IPS-18a (cell line): ENCODE data around the gene BNIP3.

Experiments
- H3K27ac ChIP-seq: one replicate; pipeline ENCODE4 v1.5.1; 2013; ENCODE audit warnings: low read length
- H3K27me3 ChIP-seq: one replicate; pipeline ENCODE4 v1.6.1; 2013; ENCODE audit warnings: mild to moderate bottlenecking, low read length; ENCODE audit not compliant: control insufficient read depth, insufficient read depth
- H3K36me3 ChIP-seq: one replicate; pipeline ENCODE4 v1.6.1; 2013; ENCODE audit warnings: low read depth, low read length; ENCODE audit not compliant: control insufficient read depth
- H3K4me1 ChIP-seq: one replicate; pipeline ENCODE4 v1.6.1; 2013; ENCODE audit warnings: low read depth, low read length; ENCODE audit not compliant: control insufficient read depth
- H3K4me3 ChIP-seq: one replicate; pipeline ENCODE4 v1.5.1; 2013; ENCODE audit warnings: low read length
- H3K9ac ChIP-seq: one replicate; pipeline ENCODE4 v1.6.1; 2013; ENCODE audit warnings: mild to moderate bottlenecking, low read length, moderate library complexity
- H3K9me3 ChIP-seq: one replicate; pipeline ENCODE4 v1.6.1; 2013; ENCODE audit warnings: low read depth, low read length; ENCODE audit not compliant: control insufficient read depth

Gene BNIP3

DNA sequence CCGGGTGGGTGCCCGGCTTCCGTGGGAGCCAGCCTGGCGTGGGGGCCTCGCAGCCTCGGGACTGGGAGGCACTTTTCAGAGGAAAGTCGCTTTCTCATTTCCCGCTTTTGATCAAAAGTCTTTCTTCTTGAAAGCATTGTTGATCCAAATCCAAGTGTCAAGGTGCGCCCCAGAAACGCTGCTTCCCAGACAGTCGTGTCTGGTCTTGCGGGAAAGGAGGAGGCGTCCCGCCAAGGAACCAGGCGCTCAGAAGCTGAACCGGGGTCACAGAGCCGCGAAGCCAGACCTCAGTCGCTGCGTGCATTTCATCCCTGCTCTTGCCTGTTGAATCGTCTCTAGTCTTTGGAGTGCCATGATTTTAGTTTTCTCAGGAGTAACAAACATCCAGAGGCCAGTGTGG, 1.1 kb upstream of the BNIP3 start:
- no peak overlapping the region for H3K9ac ChIP-seq
- H3K4me1 ChIP-seq: peaks cover 24% of the 10 kb centered on the region
- peak overlapping the region; percentile 38 for H3K4me3 ChIP-seq
- H3K36me3 ChIP-seq: no peaks in the 10 kb centered on the region
- H3K9me3 ChIP-seq: no peaks in the 10 kb centered on the region
- no peak overlapping the region for H3K27ac ChIP-seq
- H3K27me3 ChIP-seq: peaks cover 55% of the 10 kb centered on the region

GRCh38 chr10:131982185-131982756, 548 bp upstream of the BNIP3 start:
- H3K27me3 ChIP-seq: peaks cover 55% of the 10 kb centered on the region
- no peak overlapping the region for H3K9ac ChIP-seq

GRCh38 chr10:131980761-131981428, 828 bp downstream of the BNIP3 start:
- Histone ChIP-seq H3K9me3 (no peaks in the 10 kb centered on the region), H3K4me3 (peak overlapping the region; percentile 81), H3K36me3 (no peaks in the 10 kb centered on the region), H3K27me3 (peaks cover 55% of the 10 kb centered on the region), H3K27ac (no peak overlapping the region), H3K9ac (peak overlapping the region; percentile 38), H3K4me1 (peaks cover 28% of the 10 kb centered on the region)

More at GRCh38 chr10:131982185-131982756, 548 bp upstream of the BNIP3 start:
- peaks cover 28% of the 10 kb centered on the region for H3K4me1 ChIP-seq
- H3K9me3 ChIP-seq: no peaks in the 10 kb centered on the region
- H3K4me3 ChIP-seq: peak overlapping the region; percentile 38
- H3K36me3 ChIP-seq: no peaks in the 10 kb centered on the region
- no peak overlapping the region for H3K27ac ChIP-seq

- H3K9ac ChIP-seq: no peak overlapping the region
- peaks cover 28% of the 10 kb centered on the region for H3K4me1 ChIP-seq
- peak overlapping the region; percentile 81 for H3K4me3 ChIP-seq
Observed at GRCh38 chr10:131980321-131980720, 1.4 kb downstream of the BNIP3 start.

DNA sequence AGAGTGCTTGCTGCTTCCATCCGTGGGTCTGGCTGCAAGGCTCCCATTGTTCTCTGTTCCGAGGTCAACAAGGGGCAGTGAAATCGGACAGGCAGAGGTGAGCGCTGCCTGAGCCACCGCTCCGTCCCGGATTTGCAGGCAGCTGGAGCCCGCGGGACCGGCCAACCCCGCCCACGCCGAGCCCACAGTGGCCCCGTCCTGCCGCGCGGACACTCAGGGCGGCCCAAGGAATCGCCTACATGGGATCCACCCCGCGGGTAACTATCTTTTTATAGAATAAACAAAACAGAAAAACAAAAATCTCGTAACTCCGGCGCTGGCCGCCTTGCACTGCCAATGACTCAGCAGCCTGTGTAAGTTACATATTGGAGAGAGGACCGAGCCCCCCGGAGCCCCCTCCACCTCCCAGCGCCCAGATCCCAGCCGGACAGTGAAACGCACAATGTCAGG, 1.9 kb downstream of the BNIP3 start:
- Histone ChIP-seq H3K4me1 (peaks cover 28% of the 10 kb centered on the region), H3K36me3 (no peaks in the 10 kb centered on the region), H3K4me3 (peak overlapping the region; percentile 32), H3K27me3 (peaks cover 51% of the 10 kb centered on the region), H3K9ac (no peak overlapping the region), H3K27ac (no peak overlapping the region), H3K9me3 (no peaks in the 10 kb centered on the region)

More at GRCh38 chr10:131980321-131980720, 1.4 kb downstream of the BNIP3 start:
- Histone ChIP-seq H3K27ac (no peak overlapping the region), H3K36me3 (no peaks in the 10 kb centered on the region), H3K9me3 (no peaks in the 10 kb centered on the region), H3K27me3 (peaks cover 55% of the 10 kb centered on the region)

DNA sequence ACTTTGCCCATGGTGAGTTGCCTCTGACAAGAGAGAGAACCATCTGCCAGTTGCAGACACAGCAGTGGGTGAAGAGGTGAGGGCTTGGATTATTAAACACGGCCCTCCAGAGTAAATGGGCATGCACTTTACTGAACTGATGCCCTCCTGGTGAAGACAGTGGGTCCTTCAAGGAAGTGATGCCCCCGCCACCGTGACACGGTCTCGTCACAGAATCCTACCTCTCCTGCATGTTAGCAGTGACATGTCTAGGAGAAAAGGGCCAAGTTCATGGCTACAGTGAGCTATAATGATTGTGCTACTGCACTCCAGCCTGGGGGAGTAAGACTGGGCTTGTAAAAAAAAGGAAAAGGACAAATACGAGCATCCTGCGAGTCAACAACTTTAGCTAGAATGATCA, 2.4 kb downstream of the BNIP3 start:
- no peaks in the 10 kb centered on the region for H3K36me3 ChIP-seq
- H3K9ac ChIP-seq: no peak overlapping the region
- no peaks in the 10 kb centered on the region for H3K9me3 ChIP-seq
- peak overlapping the region; percentile 32 for H3K4me3 ChIP-seq
- H3K27me3 ChIP-seq: peaks cover 46% of the 10 kb centered on the region
- H3K4me1 ChIP-seq: peaks cover 28% of the 10 kb centered on the region
- H3K27ac ChIP-seq: no peak overlapping the region

DNA sequence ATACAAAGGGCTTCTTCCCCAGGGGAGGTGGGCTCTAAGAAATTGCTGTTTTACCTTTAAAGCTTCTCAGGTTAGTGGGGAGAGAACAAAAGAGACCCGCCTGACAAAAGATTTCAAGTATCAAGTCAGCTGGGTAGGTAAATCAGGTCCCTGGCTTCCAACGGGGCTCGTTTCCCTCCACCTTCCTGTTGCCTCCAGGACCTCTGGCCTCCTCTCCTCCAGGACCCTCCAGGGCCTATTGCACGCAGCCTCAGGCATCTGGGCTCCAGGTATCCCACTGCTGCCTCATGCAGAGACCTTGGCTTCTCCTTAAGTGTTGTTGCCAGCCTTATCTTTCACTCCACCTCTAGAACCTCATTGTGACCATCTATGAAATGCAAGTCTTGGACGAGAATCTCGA, 2.9 kb downstream of the BNIP3 start:
- Histone ChIP-seq H3K4me3 (no peak overlapping the region), H3K27me3 (peaks cover 41% of the 10 kb centered on the region), H3K9me3 (no peaks in the 10 kb centered on the region), H3K27ac (no peak overlapping the region), H3K9ac (no peak overlapping the region), H3K4me1 (peaks cover 28% of the 10 kb centered on the region), H3K36me3 (no peaks in the 10 kb centered on the region)

GRCh38 chr10:131978366-131978765, 3.4 kb downstream of the BNIP3 start:
- peaks cover 36% of the 10 kb centered on the region for H3K27me3 ChIP-seq
- H3K4me1 ChIP-seq: peaks cover 28% of the 10 kb centered on the region
- H3K27ac ChIP-seq: no peak overlapping the region
- H3K36me3 ChIP-seq: no peaks in the 10 kb centered on the region
- H3K4me3 ChIP-seq: no peak overlapping the region
- H3K9ac ChIP-seq: no peak overlapping the region
- H3K9me3 ChIP-seq: no peaks in the 10 kb centered on the region

DNA sequence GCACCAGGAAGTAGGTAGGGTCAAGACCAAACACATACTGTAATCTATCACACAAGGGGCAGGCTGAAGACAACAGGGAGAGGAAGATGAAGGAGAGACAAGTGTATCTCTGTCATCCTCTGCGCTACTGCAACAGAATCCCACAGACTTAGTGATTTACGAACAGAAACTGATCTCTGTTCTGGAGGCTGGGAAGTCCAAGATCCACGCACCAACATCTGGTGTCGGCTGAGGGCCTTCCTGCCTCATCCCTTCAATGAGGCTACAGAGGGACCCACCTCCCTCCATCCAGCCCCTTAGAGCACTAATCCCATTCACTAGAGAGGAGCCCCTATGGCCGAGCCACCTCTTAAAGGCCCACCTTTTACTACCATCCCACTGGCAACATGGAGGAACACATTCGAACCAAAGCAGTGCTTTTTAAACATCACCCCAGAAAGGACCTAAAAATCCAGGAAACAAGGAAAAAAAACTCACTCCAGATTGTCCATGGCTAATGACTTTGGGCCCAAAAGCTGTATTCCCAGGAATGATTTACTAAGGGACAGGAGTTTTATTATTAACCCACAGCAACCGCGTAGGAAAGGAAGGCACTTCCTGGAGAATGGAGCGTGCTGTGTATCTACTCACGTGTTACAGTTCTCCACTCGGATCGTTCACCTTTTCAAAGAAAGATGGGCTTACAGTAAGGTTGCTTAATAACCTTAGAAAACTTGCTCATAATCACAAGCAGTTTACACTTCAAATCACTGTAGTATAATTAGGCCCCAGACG, 4.2 kb downstream of the BNIP3 start:
- Histone ChIP-seq H3K27ac (no peak overlapping the region), H3K36me3 (peaks cover 1% of the 10 kb centered on the region), H3K4me1 (peaks cover 28% of the 10 kb centered on the region), H3K27me3 (peaks cover 28% of the 10 kb centered on the region), H3K9me3 (no peaks in the 10 kb centered on the region), H3K4me3 (no peak overlapping the region), H3K9ac (no peak overlapping the region)

DNA sequence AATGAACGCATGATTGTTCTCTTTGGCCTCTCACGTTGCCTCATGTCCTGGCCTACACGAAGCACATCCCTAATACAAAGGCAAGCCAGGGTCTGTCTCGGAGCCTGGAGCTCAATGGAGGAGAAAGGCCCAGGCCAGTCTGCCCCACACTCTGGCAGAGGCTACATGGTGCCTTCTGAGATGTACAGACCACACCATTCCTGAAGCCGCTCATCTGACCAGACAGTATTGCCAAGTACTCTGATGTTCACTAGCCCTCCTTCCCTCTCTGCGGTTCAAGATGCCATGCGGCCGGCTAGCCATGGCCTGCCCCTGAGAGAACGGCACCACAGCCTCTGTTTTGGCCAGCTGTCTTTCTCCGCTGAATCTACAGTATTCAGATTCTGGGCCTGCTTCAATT, 5.9 kb downstream of the BNIP3 start:
- H3K27ac ChIP-seq: no peak overlapping the region
- H3K4me1 ChIP-seq: peaks cover 24% of the 10 kb centered on the region
- H3K9me3 ChIP-seq: no peaks in the 10 kb centered on the region
- peaks cover 9% of the 10 kb centered on the region for H3K36me3 ChIP-seq
- no peak overlapping the region for H3K4me3 ChIP-seq
- H3K27me3 ChIP-seq: peaks cover 16% of the 10 kb centered on the region
- no peak overlapping the region for H3K9ac ChIP-seq

DNA sequence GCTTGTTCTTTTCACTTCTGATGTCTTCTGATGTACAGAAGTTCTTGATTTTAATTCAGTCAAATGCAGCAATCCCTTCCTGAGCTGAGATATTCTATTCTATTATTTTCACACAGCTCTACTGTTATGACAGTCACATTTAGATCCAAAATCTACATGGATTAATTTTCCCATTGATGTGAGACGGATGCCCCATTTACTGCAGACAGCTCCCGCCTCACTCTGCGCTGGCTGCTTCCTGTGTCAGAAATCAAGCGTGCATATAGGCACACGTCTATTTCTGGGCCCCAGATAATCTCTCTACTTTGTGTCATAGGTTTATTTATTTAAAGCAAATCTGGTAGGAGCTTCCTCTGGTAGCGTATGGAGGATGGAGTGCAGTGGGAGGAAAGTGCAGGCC, 6.7 kb downstream of the BNIP3 start:
- Histone ChIP-seq H3K27ac (no peak overlapping the region), H3K9me3 (no peaks in the 10 kb centered on the region), H3K9ac (no peak overlapping the region), H3K4me1 (peaks cover 24% of the 10 kb centered on the region), H3K36me3 (peaks cover 15% of the 10 kb centered on the region), H3K4me3 (no peak overlapping the region), H3K27me3 (peaks cover 12% of the 10 kb centered on the region)
